ENCODE results near the gene ST3GAL5.

GRCh38 chr2:85871494-85872164 lies 17.2 kb downstream of the ST3GAL5 start:
- TF ChIP-seq POLR2A (IDR thresholded peaks at IDR 0.05; ENCODE audit: low read depth, low read length), result no peak
- no peak for TF ChIP-seq POLR2AphosphoS5 (IDR thresholded peaks at IDR 0.05; ENCODE audit: low read depth, low read length)
- TF ChIP-seq TAF1 (IDR thresholded peaks at IDR 0.05; ENCODE audit: low read depth, low read length), result no peak
